ENCODE measurements around the gene USE1.

Gene USE1

DNA sequence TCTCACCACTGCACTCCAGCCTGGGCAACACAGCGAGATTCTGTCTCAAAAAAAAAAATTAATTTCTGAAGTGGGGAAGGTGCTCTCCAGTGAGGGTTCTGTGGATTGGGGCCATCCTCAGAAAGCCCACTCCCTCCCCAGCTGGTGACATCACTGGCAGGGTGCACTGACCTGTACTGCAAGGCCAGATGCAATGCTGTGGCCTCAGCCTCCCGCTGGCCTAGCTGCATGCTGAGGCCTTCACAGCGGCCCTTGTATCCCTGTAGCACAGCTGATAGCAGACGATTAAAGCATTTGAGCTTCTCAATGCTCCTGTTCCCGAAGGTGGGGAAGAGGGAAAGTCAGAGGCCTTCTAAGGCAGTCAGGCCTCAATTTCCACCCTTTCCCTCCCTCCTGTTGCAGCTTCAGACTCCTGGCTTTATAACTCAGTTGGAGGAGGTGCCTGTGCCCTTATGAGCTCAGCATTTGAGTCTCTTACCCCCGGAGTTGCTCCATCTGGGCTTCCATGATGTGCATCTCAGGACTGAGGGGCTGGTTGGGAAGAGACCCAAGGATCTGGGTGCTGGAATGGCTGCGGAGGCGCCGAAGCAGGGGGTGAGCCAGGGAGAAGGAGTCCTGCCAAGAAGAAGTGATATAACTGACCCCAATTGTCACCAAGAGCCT, 44.1 kb downstream of the USE1 start:
- no peak for DNase-seq

DNA sequence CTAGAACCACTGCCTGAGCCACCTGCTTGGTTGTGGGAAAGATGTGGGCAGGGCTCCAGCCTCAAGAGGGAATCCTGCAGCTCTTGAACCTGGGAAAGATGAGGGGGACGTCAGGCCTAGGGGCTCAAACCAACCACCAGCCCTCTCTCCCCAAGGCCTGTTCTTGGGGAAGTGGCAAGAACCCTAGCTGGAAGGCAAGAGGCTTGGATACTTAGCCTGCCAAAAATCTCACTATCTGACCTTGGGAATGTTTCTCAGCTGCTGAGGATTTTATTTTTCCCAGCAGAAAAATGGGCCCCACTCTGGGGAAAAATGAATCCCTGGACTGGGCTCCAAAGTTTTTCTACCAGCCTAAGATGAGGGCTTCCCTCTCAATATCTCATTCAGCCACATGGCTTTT, 44.8 kb downstream of the USE1 start:
- DNase-seq = no peak

DNA sequence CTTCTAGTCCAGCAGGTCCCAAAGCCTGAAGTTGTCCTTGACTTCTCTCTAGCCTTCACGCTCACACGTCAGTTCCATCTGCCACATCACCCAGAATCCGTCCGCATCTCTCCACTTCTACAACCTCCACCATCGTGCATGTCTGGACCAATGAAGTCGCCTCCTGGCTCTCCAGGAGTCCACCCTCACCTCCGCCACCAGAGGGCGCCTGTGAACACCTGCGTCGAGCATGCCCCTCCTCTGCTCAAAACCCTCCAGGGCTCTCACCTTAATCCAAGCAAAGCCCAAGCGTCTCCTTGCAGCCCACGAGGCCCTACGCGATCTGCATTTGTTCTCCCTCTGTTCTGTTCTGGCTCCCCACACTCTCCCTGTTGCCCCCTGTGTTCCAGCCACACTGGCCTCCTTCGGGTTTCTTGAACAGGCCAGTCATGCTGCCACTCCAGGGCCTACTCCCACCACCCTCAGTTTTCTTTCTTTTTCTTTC, 45.7 kb downstream of the USE1 start:
- DNase-seq = peak; percentile 94

DNA sequence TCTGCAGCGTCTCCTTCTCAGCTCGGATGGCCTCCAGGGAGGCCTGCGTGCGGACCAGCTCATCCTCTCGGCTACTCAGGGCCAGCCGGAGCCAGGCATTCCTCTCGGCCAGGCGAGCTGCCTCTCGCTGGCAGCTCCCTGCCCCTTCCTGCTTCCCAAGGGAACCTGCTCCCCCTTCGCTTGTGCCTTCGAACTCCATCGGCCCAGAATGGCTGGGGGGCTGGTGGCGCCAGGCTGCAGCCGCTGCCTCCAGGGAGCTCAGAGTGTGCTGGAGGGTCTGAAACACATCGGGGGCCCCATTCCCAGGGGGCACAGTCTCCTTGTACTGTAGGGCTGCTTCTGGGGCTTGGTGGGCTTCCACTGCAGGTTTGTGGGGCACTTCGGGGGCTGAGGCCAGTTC, 47.4 kb downstream of the USE1 start:
- no peak for DNase-seq

DNA sequence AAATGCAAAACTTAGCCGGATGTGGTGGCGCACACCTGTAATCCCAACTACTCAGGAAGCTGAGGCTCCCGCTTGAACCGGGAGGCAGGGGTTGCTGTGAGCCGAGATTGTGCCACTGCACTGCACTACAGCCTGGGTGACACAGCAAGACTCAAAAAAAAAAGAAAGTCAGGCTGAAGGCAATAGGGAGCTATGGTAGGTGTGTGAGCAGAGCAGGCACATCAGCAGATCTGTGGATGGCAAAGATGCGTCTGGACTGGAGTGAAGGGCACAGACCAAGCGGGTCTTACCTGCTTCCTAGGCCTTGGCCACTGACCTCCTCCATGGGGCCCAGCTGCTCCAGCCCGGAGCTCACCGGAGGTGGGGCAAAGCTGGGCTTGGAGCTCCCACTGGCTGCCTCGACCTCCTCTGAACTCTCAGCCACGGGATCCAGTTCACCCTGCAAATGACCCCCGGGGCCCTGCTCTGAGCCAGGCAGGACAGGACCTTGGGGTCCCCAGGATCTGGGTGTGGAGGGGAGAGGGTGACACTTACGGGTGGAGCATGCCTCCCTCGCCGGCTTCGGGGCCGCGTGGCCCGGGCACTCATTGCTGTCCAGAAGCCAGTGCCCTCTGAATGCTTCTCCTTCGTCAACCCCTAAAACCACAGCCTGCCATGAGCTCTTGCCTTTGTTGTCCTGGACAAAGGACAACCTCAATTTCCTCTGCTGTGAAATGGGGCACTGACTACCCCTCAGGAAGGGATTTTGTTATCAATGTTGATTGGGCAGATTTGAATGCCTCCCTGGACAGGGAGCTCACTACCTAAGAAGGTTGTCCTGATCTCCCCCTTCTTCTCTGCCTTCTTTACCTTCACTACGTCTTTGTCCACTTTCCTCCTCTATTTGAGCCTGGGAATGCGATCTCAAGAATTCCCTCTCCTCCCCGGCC, 48.8 kb downstream of the USE1 start:
- DNase-seq = no peak

DNA sequence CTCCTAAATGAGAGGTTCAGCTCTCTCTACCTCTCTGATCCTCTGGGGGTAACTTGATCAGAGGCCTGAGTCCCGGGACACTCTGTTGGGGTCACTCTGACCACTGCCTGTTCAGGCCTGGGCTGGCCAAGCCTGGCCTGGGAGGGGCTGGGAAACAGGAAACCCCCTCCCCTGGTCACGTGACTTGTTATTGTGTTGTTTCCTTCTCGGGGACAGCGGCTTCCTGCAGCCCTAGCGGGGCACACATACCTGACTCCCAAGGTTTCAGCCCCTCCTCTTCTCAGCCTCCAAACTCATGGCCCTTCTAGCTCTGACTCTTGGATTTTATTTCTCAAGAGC, 49.5 kb downstream of the USE1 start, which contains the start of gene USHBP1:
Gene USHBP1, minus strand, starts transcription at position 105 of the 339 bp plus-strand sequence. CDS start 446 bp downstream, outside the sequence.
- DNase-seq = no peak

DNA sequence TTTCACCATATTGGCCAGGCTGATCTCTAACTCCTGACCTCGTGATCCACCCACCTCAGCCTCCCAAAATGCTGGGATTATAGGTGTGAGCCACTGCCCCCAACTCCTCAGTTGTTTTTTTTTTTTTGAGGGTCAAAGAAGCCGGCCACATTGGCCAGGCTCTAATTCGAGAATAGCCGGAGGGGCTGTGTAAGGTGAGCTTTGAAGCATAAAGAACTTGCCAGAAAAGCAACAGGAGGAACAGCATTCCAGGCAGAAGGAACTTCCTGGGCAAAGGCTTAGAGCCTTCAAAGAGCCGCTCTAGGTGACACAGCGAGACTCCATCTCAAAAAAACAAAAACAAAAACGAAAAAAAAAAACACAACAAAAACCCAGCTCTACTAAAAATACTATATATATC, 50.9 kb downstream of the USE1 start:
- DNase-seq = no peak

DNA sequence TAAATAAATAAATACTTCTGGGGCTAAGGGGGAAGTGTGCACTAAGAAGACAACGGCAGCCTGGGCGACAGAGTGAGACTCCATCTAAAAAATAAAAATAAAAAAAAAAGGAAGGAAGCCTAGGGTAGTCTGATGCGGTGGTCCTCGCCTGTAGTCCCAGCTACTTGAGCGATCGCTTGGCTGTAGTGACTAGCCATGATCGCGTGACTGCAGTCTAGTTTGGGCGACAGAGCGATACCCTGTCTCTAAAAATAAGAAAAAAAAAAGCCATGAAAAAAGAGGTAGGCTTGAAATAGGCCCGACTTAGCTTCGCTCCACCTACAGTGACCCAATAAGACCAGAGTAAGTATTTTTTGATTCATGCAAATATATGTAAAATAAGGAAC, 51.4 kb downstream of the USE1 start:
- DNase-seq = peak; percentile 38

DNA sequence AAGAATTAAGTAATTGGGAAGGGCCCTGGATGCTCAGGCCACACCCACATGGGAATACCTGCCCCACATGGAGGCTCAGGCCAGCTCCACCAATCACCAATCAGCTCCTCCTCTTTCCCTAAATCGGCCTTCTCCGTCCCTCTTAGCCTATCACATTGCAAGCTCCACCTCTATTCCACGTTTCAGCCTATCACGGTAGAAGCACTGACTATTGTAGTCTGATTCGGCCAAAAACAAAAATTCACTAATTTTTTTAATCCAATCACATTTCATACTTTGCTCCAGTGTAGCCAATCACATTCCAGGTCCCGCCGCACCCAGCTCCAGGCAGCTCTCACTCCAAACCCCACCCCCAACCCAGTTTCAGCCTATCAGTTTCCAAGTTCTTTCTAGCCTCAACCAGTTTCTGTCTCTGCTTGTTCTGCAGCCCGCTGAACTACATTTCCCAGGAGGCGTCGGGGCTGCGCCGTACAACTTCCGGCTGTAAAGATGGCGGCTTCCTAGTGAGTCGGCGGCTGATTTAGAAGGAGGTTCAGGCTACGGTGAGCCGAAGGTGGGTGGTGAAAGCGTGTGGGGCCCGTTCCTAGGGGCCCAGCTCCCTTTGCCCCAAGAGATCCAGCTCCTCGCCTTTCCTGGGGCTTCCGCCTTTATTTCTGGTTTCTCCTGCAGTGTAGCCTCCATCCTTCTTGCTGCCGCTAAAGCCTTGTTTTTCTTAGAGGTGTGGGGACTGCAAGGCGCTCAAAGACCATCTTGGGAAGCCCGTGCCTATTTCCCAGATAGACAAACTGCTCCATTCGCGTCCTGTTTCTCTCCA, 52.0 kb downstream of the USE1 start, which contains the start of gene BABAM1:
Gene BABAM1, plus strand, starts transcription at position 469 of the 814 bp plus-strand sequence. CDS start 1,364 bp downstream, outside the sequence.
- DNase-seq = peak; percentile 94

DNA sequence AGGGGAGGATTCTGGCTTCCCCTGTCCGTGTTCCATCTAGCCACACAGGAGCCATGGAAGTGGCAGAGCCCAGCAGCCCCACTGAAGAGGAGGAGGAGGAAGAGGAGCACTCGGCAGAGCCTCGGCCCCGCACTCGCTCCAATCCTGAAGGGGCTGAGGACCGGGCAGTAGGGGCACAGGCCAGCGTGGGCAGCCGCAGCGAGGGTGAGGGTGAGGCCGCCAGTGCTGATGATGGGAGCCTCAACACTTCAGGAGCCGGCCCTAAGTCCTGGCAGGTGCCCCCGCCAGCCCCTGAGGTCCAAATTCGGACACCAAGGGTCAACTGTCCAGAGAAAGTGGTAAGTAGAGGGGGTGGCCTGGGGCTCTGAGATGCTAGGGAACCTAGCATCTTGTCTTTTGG, 53.6 kb downstream of the USE1 start:
- no peak for DNase-seq
